ENCODE data around the gene ODAD4.
A peak's percentile ranks its signal among the peaks of the same experiment; 100 is the strongest.

Gene ODAD4

DNA sequence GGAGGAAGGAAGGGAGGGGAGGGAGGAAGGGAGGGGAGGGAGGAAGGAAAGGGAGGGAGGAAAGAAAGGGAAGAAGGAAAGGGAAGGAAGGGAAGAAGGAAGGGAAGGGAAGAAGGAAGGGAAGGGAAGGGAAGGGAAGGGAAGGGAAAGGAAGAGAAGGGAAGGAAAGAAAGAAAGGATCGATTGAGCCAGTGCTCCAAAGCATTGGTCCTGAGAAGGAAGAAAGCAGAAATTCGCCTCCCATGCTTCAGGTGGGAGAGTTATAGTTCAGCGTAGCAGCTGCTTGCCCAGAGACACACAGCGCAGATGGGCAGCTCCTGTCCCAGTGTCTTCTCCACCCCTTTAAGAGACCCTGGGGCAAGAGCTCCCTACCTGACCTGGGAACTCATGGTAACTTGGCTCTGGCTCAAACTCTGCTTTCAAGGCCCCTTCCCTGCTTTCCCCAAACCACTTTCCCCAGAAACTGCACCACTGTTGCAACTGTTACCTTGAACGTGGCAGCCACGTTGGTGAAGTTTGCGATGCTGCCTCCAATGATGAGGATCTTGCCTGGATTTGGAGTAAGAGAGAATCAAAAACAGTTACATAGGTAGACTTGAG lies 26.1 kb upstream of the ODAD4 start:
- Histone ChIP-seq H4K8ac (ENCODE audit: low read length) (no peak overlapping the region), H3K79me1 (replicated peaks; ENCODE audit: low read length, poor library complexity, severe bottlenecking) (peaks cover 28% of the 10 kb centered on the region), H3K27ac (ENCODE audit: low read length, poor library complexity, severe bottlenecking) (no peak overlapping the region), H3K23ac (ENCODE audit: low read length in 2 of 2) (no peak overlapping the region), H2AK5ac (ENCODE audit: low read length, severe bottlenecking) (no peak overlapping the region), H3K9ac (ENCODE audit: low read length) (no peak overlapping the region), H3K4me3 (ENCODE audit: insufficient read depth in 1 of 2, low read depth in 1 of 2, low read length in 2 of 2) (no peak overlapping the region), H3K4me2 (ENCODE audit: low read length, poor library complexity, severe bottlenecking) (no peak overlapping the region), H2BK5ac (ENCODE audit: low read depth, low read length, poor library complexity, severe bottlenecking) (no peak overlapping the region), H3K4ac (ENCODE audit: low read depth in 1 of 2, low read length in 2 of 2) (no peak overlapping the region), H3K9me3 (ENCODE audit: control insufficient read depth, low read length) (no peaks in the 10 kb centered on the region), H3K14ac (ENCODE audit: low read length in 2 of 2) (no peak overlapping the region), H3K27me3 (ENCODE audit: control insufficient read depth in 1 of 2, insufficient read depth in 1 of 2, low read length in 2 of 2) (no peaks in the 10 kb centered on the region), H4K91ac (ENCODE audit: low read length) (no peak overlapping the region), H3K36me3 (ENCODE audit: control insufficient read depth in 1 of 2, insufficient read depth in 2 of 2, low read depth in 1 of 2, low read length in 2 of 2) (peaks cover 75 to 91% of the 10 kb centered on the region in 2 experiments), H2BK15ac (ENCODE audit: low read depth, poor library complexity, severe bottlenecking) (no peak overlapping the region), H2AFZ (ENCODE audit: low read depth, low read length) (no peak overlapping the region), H2BK12ac (ENCODE audit: low read length in 2 of 2) (no peak overlapping the region), H2BK120ac (ENCODE audit: low read depth, low read length) (no peak overlapping the region), H3K4me1 (ENCODE audit: control insufficient read depth, insufficient read depth, low read depth, low read length) (peaks cover 30% of the 10 kb centered on the region), H3K18ac (ENCODE audit: low read depth in 1 of 2, low read length in 2 of 2) (no peak overlapping the region)
- no peak for DNase-seq
- WGBS, result 93% methylated on average over 4 of the region's 7 CpGs

DNA sequence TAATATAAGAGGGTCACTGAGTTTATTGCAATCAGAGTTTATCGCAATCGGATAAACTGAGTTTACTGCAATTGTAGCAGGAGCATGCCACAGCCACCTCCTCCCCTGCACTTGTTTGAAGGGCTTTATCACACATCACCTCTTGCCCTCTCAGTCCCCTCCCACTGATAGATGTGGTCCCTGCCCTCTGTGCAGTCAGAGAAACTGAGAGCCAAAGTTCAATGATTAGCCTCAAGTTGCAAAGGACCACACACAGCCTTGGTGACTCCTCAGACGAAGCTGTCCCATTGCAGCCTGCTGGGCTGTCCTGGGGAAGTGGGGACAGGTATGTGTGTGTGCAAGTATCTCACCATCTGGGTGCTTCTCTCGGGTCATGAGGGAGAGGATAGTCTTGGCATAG lies 25.2 kb upstream of the ODAD4 start:
- Histone ChIP-seq H2BK120ac (ENCODE audit: low read depth, low read length) (no peak overlapping the region), H3K4ac (ENCODE audit: low read depth in 1 of 2, low read length in 2 of 2) (no peak overlapping the region), H3K27me3 (ENCODE audit: control insufficient read depth in 1 of 2, insufficient read depth in 1 of 2, low read length in 2 of 2) (no peaks in the 10 kb centered on the region), H3K23ac (ENCODE audit: low read length in 2 of 2) (no peak overlapping the region), H4K91ac (ENCODE audit: low read length) (no peak overlapping the region), H4K8ac (ENCODE audit: low read length) (no peak overlapping the region), H2AFZ (ENCODE audit: low read depth, low read length) (no peak overlapping the region), H3K18ac (ENCODE audit: low read depth in 1 of 2, low read length in 2 of 2) (no peak overlapping the region), H3K27ac (ENCODE audit: low read length, poor library complexity, severe bottlenecking) (no peak overlapping the region), H2BK15ac (ENCODE audit: low read depth, poor library complexity, severe bottlenecking) (no peak overlapping the region), H2BK5ac (ENCODE audit: low read depth, low read length, poor library complexity, severe bottlenecking) (no peak overlapping the region), H2BK12ac (ENCODE audit: low read length in 2 of 2) (no peak overlapping the region), H3K14ac (ENCODE audit: low read length in 2 of 2) (no peak overlapping the region), H3K79me1 (replicated peaks; ENCODE audit: low read length, poor library complexity, severe bottlenecking) (peaks cover 26% of the 10 kb centered on the region), H3K9me3 (ENCODE audit: control insufficient read depth, low read length) (no peaks in the 10 kb centered on the region), H2AK5ac (ENCODE audit: low read length, severe bottlenecking) (no peak overlapping the region), H3K4me2 (ENCODE audit: low read length, poor library complexity, severe bottlenecking) (no peak overlapping the region), H3K4me1 (ENCODE audit: control insufficient read depth, insufficient read depth, low read depth, low read length) (peaks cover 38% of the 10 kb centered on the region), H3K4me3 (ENCODE audit: insufficient read depth in 1 of 2, low read depth in 1 of 2, low read length in 2 of 2) (no peak overlapping the region), H3K9ac (ENCODE audit: low read length) (no peak overlapping the region), H3K36me3 (ENCODE audit: control insufficient read depth in 1 of 2, insufficient read depth in 2 of 2, low read depth in 1 of 2, low read length in 2 of 2) (peaks cover 80 to 93% of the 10 kb centered on the region in 2 experiments)
- no peak for DNase-seq
- WGBS, result 98% methylated on average over 4 of the region's 4 CpGs

DNA sequence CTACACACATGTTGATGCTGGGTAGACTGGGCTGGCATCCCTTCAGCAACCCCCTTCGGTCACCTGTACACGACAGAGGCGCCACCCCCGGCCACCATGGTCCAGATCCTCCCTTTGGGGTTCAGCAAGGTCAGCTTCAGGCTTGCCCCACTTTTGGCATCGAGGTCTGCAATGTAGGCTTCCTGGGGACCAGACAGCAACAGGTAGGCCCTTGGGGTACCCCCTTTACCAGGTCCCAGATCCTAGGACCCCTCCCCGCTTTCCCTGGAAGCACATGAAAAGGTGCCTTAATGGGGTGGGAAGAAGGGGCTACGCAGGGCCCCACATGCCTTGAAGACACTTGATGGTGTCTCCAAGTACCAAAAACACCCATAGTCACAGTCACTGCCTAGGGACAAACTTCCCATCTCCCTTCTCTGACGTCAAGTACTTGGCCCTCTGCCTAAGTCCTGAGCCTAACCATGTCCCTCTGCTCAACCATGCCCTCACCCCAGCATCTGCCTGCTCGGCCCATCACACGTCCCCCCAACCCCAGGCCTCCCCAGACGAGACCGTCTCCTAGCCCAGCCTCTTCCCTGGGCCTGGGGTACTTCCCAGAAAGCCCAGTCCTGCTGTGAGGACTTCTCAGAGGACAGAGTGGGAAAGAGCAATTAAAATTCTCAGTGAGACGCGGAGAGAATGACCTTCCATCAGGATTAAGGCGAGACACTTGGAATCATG lies 23.8 kb upstream of the ODAD4 start:
- WGBS, result 93% methylated on average over 15 of the region's 15 CpGs
- Histone ChIP-seq H3K9ac (ENCODE audit: low read length) (peak overlapping the region; percentile 68), H3K23ac (ENCODE audit: low read length in 2 of 2) (no peak overlapping the region), H3K4ac (ENCODE audit: low read depth in 1 of 2, low read length in 2 of 2) (no peak overlapping the region), H2BK120ac (ENCODE audit: low read depth, low read length) (no peak overlapping the region), H2AK5ac (ENCODE audit: low read length, severe bottlenecking) (peak overlapping the region; percentile 92), H3K4me1 (ENCODE audit: control insufficient read depth, insufficient read depth, low read depth, low read length) (peaks cover 49% of the 10 kb centered on the region), H3K27ac (ENCODE audit: low read length, poor library complexity, severe bottlenecking) (peak overlapping the region; percentile 97), H3K9me3 (ENCODE audit: control insufficient read depth, low read length) (no peaks in the 10 kb centered on the region), H3K18ac (ENCODE audit: low read depth in 1 of 2, low read length in 2 of 2) (no peak overlapping the region), H3K79me1 (replicated peaks; ENCODE audit: low read length, poor library complexity, severe bottlenecking) (peaks cover 19% of the 10 kb centered on the region), H2BK15ac (ENCODE audit: low read depth, poor library complexity, severe bottlenecking) (peak overlapping the region; percentile 54), H3K27me3 (ENCODE audit: control insufficient read depth in 1 of 2, insufficient read depth in 1 of 2, low read length in 2 of 2) (no peaks in the 10 kb centered on the region), H4K8ac (ENCODE audit: low read length) (no peak overlapping the region), H2BK5ac (ENCODE audit: low read depth, low read length, poor library complexity, severe bottlenecking) (peak overlapping the region; percentile 87), H3K4me3 (ENCODE audit: insufficient read depth in 1 of 2, low read depth in 1 of 2, low read length in 2 of 2) (peak overlapping the region in 1 of 2 experiments; percentile 29), H2AFZ (ENCODE audit: low read depth, low read length) (no peak overlapping the region), H3K14ac (ENCODE audit: low read length in 2 of 2) (no peak overlapping the region), H2BK12ac (ENCODE audit: low read length in 2 of 2) (no peak overlapping the region), H3K36me3 (ENCODE audit: control insufficient read depth in 1 of 2, insufficient read depth in 2 of 2, low read depth in 1 of 2, low read length in 2 of 2) (peaks cover 81 to 91% of the 10 kb centered on the region in 2 experiments), H4K91ac (ENCODE audit: low read length) (no peak overlapping the region), H3K4me2 (ENCODE audit: low read length, poor library complexity, severe bottlenecking) (peak overlapping the region; percentile 24)
- peak; percentile 30 for DNase-seq

DNA sequence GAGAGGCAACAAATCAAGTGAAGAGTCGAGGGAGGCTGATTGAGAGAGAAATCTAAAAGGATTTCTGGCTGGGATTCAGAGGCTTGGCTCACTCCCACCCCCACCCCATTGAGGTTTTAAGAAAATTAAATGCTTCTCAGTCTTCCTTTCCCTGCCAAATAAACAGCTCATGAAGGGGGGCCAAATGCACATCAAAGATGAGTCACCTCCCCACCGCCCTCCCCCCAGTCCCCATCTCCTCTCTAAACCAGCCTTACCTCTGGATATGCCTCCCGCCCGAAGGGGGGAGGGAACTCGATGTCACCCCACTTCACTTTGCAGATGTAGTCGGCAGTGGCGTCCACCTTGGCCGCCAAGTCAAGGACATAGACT lies 23.2 kb upstream of the ODAD4 start:
- peak; percentile 37 for DNase-seq
- WGBS, result 77% methylated on average over 8 of the region's 8 CpGs
- Histone ChIP-seq H3K23ac (ENCODE audit: low read length in 2 of 2) (no peak overlapping the region), H2BK12ac (ENCODE audit: low read length in 2 of 2) (no peak overlapping the region), H3K18ac (ENCODE audit: low read depth in 1 of 2, low read length in 2 of 2) (no peak overlapping the region), H3K14ac (ENCODE audit: low read length in 2 of 2) (no peak overlapping the region), H2BK5ac (ENCODE audit: low read depth, low read length, poor library complexity, severe bottlenecking) (peak overlapping the region; percentile 92), H2AK5ac (ENCODE audit: low read length, severe bottlenecking) (peak overlapping the region; percentile 73), H3K27me3 (ENCODE audit: control insufficient read depth in 1 of 2, insufficient read depth in 1 of 2, low read length in 2 of 2) (no peaks in the 10 kb centered on the region), H3K4ac (ENCODE audit: low read depth in 1 of 2, low read length in 2 of 2) (no peak overlapping the region), H3K4me1 (ENCODE audit: control insufficient read depth, insufficient read depth, low read depth, low read length) (peaks cover 50% of the 10 kb centered on the region), H2BK120ac (ENCODE audit: low read depth, low read length) (no peak overlapping the region), H3K79me1 (replicated peaks; ENCODE audit: low read length, poor library complexity, severe bottlenecking) (peaks cover 19% of the 10 kb centered on the region), H3K4me3 (ENCODE audit: insufficient read depth in 1 of 2, low read depth in 1 of 2, low read length in 2 of 2) (peak overlapping the region in 1 of 2 experiments; percentile 29), H4K8ac (ENCODE audit: low read length) (no peak overlapping the region), H3K9ac (ENCODE audit: low read length) (peak overlapping the region; percentile 68), H2AFZ (ENCODE audit: low read depth, low read length) (no peak overlapping the region), H4K91ac (ENCODE audit: low read length) (no peak overlapping the region), H2BK15ac (ENCODE audit: low read depth, poor library complexity, severe bottlenecking) (no peak overlapping the region), H3K27ac (ENCODE audit: low read length, poor library complexity, severe bottlenecking) (peak overlapping the region; percentile 97), H3K4me2 (ENCODE audit: low read length, poor library complexity, severe bottlenecking) (no peak overlapping the region), H3K36me3 (ENCODE audit: control insufficient read depth in 1 of 2, insufficient read depth in 2 of 2, low read depth in 1 of 2, low read length in 2 of 2) (peaks cover 81 to 91% of the 10 kb centered on the region in 2 experiments), H3K9me3 (ENCODE audit: control insufficient read depth, low read length) (no peaks in the 10 kb centered on the region)

Data from mesenchymal stem cell (in vitro differentiated cells and primary cell).